A673 (cell line): ENCODE results near the gene RALGPS1.

ENCODE experiments used
- CTCF ChIP-seq: fragments of 300-800, 200-600 bp; sonication (generic); conservative IDR thresholded peaks from 2 replicates; pipeline ENCODE4 v1.5.1; 2017; ENCODE audit warnings: low read depth, mild to moderate bottlenecking, antibody characterized with exemption, low read length, moderate library complexity, mixed read lengths
- EZH2 ChIP-seq: fragments of 200-600 bp; sonication (generic); IDR thresholded peaks from 2 replicates; pipeline ENCODE4 v1.6.1; 2017; ENCODE audit warnings: borderline replicate concordance, low read depth, mild to moderate bottlenecking, mixed read lengths, antibody characterized with exemption, low read length; ENCODE audit not compliant: poor library complexity, severe bottlenecking

GRCh38 chr9:127174386-127175318 is 260.1 kb downstream of the RALGPS1 start:
- no peak for TF ChIP-seq CTCF
- TF ChIP-seq EZH2, result no peak
